ENCODE results near the gene MARCHF7.

DNA sequence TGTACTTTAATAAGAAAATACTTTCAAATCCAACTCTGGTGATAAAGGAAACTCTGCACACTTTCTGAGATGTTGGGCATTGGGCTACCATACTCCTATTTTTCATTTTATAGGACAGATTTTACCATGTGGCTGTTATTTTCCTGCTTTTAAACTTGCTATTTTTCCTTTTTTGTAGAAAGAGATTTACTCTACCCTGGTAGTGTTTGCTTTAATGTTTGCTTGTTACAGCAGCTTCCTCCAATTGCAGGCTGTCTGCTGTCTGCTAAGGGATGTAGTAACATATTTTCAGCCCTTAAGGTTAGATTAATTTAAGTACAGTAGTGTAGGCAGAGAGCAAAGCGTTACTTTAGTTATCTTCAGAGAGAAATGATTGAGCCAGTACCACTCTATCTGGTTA is 38.6 kb downstream of the MARCHF7 start:
- TF ChIP-seq CTCF (conservative IDR thresholded peaks at IDR 0.05): no peak
- TF ChIP-seq EZH2 (IDR thresholded peaks at IDR 0.05; ENCODE audit: low read depth): no peak

Data from PC-9 (cell line).